NCI-H1048 (cell line): Measurements from ENCODE around the gene TMEM89.

Source experiments
- DNase-seq: peaks from one replicate; lab custom pipeline; 2025; lab: John Stamatoyannopoulos, UW

TMEM89 gene

GRCh38 chr3:48641396-48641795 lies 19.8 kb upstream of the TMEM89 start:
- no peak for DNase-seq

- DNase-seq = no peak
Measured at GRCh38 chr3:48639944-48640606, 18.5 kb upstream of the TMEM89 start.

GRCh38 chr3:48637305-48637704 lies 15.7 kb upstream of the TMEM89 start:
- DNase-seq = no peak

- no peak for DNase-seq
Measured at GRCh38 chr3:48636149-48636655, 14.6 kb upstream of the TMEM89 start.

- peak; percentile 93 for DNase-seq
Measured at GRCh38 chr3:48635222-48636021, 13.9 kb upstream of the TMEM89 start, which contains the start of gene SLC26A6. TSS of gene SLC26A6 (minus strand) at chr3:48635461. CDS start at chr3:48635393, 68 bp downstream.

- DNase-seq = no peak
Measured at GRCh38 chr3:48634661-48635221, 13.2 kb upstream of the TMEM89 start.

- DNase-seq = no peak
Measured at GRCh38 chr3:48633743-48634142, 12.2 kb upstream of the TMEM89 start.

- no peak for DNase-seq
Measured at GRCh38 chr3:48633256-48633655, 11.7 kb upstream of the TMEM89 start.

GRCh38 chr3:48631516-48632448 lies 10.2 kb upstream of the TMEM89 start:
- DNase-seq = no peak

GRCh38 chr3:48630833-48631232 lies 9.3 kb upstream of the TMEM89 start:
- DNase-seq = no peak

- no peak for DNase-seq
Measured at GRCh38 chr3:48630407-48630806, 8.8 kb upstream of the TMEM89 start.

GRCh38 chr3:48629894-48630293 lies 8.3 kb upstream of the TMEM89 start:
- DNase-seq = no peak

GRCh38 chr3:48628277-48629017 lies 6.9 kb upstream of the TMEM89 start:
- no peak for DNase-seq

GRCh38 chr3:48625600-48625999 lies 4.0 kb upstream of the TMEM89 start:
- DNase-seq = no peak

- no peak for DNase-seq
Measured at GRCh38 chr3:48624767-48625166, 3.2 kb upstream of the TMEM89 start.

GRCh38 chr3:48623851-48624547 lies 2.4 kb upstream of the TMEM89 start:
- DNase-seq = no peak

GRCh38 chr3:48619541-48620524 lies 1.7 kb downstream of the TMEM89 start:
- no peak for DNase-seq

GRCh38 chr3:48617559-48617958 lies 4.0 kb downstream of the TMEM89 start:
- no peak for DNase-seq

GRCh38 chr3:48614044-48614443 lies 7.5 kb downstream of the TMEM89 start:
- no peak for DNase-seq
